HG03066 (cell line): ENCODE measurements around the gene CRYBG1.

Experiments used
- ATAC-seq: cut with Tn5 transposase; IDR thresholded peaks from one replicate; pipeline ENCODE4 v1.9.1; 2021; ENCODE audit warnings: low read depth; ENCODE audit not compliant: unreplicated experiment

CRYBG1 gene

GRCh38 chr6:106421496-106421895, 61.0 kb downstream of the CRYBG1 start:
- no peak for ATAC-seq

GRCh38 chr6:106422534-106422933, 62.0 kb downstream of the CRYBG1 start:
- ATAC-seq, result no peak

- ATAC-seq, result no peak
These were observed 64.9 kb downstream of the CRYBG1 start for GRCh38 chr6:106425382-106425781.

- no peak for ATAC-seq
These were observed 65.9 kb downstream of the CRYBG1 start for GRCh38 chr6:106426250-106426970.

- ATAC-seq, result no peak
These were observed 69.9 kb downstream of the CRYBG1 start for GRCh38 chr6:106430466-106430865.

GRCh38 chr6:106431405-106431804, 70.9 kb downstream of the CRYBG1 start:
- ATAC-seq, result no peak

- no peak for ATAC-seq
These were observed 71.5 kb downstream of the CRYBG1 start for GRCh38 chr6:106431972-106432371.

- ATAC-seq, result no peak
These were observed 74.0 kb downstream of the CRYBG1 start for GRCh38 chr6:106434530-106434929.

GRCh38 chr6:106439459-106439858, 78.9 kb downstream of the CRYBG1 start:
- ATAC-seq, result no peak

GRCh38 chr6:106440546-106440945, 80.0 kb downstream of the CRYBG1 start:
- no peak for ATAC-seq

GRCh38 chr6:106442395-106442794, 81.9 kb downstream of the CRYBG1 start:
- ATAC-seq, result no peak

GRCh38 chr6:106444777-106445507, 84.4 kb downstream of the CRYBG1 start:
- no peak for ATAC-seq

- no peak for ATAC-seq
These were observed 85.0 kb downstream of the CRYBG1 start for GRCh38 chr6:106445508-106445878.

- ATAC-seq, result no peak
These were observed 85.9 kb downstream of the CRYBG1 start for GRCh38 chr6:106446287-106446885.

- ATAC-seq, result no peak
These were observed 86.5 kb downstream of the CRYBG1 start for GRCh38 chr6:106446983-106447382.

- ATAC-seq, result no peak
These were observed 87.5 kb downstream of the CRYBG1 start for GRCh38 chr6:106448000-106448426.

GRCh38 chr6:106450653-106451052, 90.1 kb downstream of the CRYBG1 start:
- ATAC-seq, result no peak

- ATAC-seq, result no peak
These were observed 90.9 kb downstream of the CRYBG1 start for GRCh38 chr6:106451439-106451838.

- no peak for ATAC-seq
These were observed 92.1 kb downstream of the CRYBG1 start for GRCh38 chr6:106452628-106453027.

- no peak for ATAC-seq
These were observed 93.3 kb downstream of the CRYBG1 start for GRCh38 chr6:106453756-106454367.

GRCh38 chr6:106456756-106457155, 96.2 kb downstream of the CRYBG1 start:
- ATAC-seq, result no peak
